Esophagus mucosa (tissue), 1 donor: ENCODE measurements around the gene MLPH. TPM values are rescaled to one million over a fixed set of nuclear protein-coding genes. Genes with fewer than 3 reads are reported as not detected.
A peak's percentile ranks its signal among the peaks of the same experiment; 100 is the strongest.

Source experiments
- ATAC-seq: fragments of 200-7000 bp; cut with Tn5 transposase; one replicate; pipeline ENCODE4 v1.9.1; 2020
- total RNA-seq: library from RNA; stranded (reverse); gene quantifications from one replicate; pipeline ENCODE4 v1.2.4, GENCODE V29; 2023
- donor health status: DM: yes; HTN: yes; CAD: no.

The MLPH gene
- total RNA-seq, 1 donor from 2014 or later: 5.3 TPM

DNA sequence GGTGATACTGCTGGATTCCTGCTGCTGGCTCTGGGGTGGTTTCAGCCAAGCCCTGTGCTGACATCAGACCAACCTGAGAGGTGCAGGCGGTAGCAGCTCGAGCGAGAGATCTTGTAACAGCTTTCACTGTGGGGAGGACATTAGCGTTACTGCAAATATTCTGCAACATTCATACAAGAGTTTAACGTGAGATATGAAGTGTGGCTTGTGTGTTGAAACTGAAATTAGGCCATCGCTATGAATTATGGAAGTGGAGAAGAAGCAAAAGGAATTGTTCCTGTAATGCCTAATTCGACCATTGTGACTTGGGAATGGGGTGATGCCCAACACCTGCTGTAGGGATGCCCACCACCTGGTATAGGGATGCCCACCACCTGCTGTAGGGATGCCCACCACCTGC is 6.5 kb upstream of the MLPH start:
- ATAC-seq: no peak

DNA sequence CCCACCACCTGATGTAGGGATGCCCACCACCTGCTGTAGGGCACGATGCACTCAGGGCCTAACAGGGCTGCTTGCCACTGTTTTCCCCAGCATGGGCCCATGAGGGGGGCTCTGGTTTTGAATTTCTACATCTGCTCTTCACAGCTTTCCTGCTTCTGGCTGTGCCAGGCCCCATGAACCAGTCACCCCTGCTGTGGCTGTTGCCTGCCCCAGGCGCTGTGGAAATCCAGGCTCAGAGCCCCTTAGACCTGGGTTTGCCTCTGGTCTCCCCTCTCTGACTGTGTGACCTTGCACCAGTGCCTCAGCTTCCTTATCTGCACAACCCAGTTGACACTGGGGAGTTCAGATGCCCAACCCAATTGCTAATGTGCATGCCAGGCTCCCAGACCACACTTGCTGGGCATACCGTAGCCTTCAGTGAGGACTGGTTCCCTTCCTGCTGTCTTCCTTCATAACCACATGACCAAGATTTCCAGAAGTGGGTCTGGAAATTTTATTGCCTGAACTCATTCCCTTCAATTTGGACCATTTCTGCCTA is 6.0 kb upstream of the MLPH start:
- ATAC-seq: no peak

DNA sequence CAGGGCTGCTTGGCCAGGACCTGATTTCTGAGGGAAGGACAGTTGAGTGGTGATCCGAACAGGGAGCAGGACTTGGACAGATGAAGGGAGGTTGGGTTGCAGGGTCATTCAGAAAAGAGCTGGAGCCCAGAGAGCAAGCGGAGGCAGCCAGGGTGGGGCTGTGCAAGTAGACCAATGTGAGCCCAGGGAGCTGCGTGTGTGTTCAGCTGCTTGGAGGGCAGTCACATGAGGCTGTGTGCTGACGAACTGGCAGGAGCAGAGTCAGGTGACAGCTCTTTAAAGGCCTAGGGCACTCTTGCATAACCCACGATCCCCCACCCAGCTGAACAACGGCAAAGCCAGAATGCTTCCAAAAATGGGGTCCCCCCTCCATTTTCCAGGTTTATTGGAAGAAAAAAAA is 4.6 kb upstream of the MLPH start:
- peak; percentile 54 for ATAC-seq

DNA sequence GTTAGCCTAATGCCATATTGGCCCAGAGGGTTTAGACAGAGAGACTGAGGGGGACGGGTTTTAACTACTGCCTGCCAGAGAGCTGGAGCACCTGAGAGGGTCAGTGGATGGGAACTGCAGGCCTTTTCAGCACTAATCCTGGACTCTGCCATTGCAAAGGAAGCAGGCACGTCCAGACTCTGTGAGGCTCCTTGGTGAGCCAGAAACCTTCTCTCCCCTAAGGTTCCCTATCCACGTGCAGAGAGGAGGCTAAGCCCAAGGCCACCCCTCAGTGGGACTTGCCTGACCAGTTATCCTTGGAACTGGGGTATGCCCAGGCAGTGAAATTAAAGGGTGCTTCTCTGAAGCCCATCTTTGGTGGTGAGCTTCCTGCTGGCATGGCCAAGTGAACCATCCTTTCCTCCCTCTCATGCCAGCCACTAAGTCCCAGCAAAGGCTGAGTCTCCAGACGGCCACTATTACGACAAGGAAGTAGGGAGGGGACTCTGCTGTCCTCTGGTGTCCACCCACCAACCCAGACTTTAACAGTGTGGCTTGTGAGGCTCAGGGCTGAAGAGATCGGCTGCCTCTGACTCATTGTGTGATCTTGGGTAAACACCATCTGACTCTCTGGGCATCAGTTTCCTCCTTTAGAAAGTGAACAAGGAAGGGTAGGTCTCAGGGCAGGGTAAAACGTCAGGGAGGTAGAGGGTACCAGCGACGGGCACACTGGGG is 3.9 kb upstream of the MLPH start:
- peak; percentile 70 for ATAC-seq

DNA sequence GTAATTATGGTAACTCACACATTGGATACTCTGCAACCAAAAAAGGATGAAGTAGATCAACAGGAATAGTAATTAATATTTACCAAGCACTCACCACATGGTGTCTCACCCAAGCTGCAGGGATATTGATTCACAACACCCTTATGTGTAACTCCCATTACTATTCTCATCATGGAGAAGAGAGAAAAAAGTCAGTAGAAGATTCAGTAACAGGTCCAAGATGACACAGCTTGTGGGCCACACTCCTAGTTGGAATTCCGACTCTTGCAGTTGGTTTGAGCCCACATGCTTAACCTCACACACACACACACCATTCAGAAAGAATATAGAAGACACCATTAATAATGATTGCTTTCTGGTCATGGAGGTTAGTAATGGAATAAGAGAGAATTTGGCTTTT is 1.7 kb upstream of the MLPH start:
- no peak for ATAC-seq

DNA sequence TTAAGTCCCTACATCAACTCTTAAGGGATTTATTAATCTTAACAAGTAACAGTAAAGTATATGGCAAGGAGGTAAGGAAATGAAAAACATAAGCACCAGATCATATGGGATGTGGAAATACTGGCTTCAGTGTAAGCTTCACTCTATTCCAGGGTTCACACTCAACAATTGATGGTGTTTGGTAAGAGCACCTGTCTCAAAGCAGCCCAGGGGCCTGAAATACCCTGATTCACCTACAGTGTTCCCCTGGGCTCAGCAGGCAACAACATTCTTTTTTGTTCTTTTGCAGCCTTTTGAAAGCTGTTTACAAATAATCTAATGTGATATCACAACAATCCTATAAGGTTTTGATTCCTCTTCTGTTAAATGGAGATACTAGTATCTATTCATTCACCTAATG is 1.2 kb upstream of the MLPH start:
- no peak for ATAC-seq

DNA sequence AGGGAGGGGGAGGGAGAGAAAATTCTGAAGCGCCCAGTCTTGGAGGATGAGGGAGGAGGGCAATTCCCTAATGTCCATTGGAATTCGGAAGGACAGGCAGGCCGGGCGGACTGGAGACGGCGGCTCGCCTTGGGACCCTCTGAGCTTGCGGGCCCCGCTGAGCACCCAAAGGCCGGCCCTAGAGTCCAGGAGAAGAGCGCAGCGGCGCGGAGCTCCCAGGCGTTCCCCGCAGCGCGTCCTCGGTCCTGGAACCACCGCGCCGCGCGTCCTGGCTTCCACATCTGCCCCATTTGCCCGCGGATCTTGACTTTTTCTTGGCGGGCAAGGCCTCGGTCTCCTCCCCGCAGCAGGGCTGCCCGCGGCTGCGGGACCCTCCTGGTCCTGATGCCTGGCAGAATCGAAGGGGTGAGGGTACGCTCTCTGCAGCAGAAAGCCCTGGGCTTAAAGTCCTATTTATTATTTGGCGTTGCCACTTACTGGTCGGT is 675 bp upstream of the MLPH start:
- no peak for ATAC-seq

DNA sequence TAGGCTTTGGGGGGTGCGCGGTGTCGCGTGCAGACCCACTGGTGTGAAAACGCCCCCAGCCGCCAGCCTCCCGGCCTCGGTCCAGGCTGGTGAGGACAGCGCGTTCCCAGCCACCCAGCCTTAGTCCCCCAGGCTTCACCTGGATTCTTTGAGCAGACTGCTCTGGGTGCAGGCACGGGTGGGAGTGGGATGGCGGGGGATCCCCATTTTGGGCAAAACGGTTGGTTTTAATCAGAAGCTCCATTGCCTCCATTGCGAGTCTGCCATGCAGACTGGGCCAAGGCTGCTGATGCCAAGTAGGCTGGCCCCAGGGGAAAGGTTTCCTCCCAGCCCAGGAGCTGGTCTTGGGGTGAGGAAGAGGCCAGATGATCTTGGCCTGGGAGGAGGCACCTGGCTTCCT is 445 bp downstream of the MLPH start:
- no peak for ATAC-seq

DNA sequence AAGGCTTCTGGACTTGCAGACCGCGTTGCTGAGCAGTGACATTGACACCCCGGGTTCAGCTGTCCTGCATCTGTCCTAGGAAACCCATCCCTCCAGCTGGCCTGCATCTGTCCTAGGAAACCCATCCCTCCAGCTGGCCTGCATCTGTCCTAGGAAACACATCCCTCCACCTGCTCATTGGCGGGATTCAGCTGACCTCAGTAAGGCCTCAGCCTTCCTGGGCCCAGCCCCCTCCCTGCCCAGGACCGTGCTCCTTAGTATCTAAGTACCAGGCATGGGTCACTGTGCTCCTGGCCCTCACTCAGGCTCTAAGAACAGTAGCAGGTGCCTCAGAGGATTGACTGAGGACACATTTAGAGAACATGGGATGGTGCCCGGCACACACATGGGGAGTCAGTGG is 1.2 kb downstream of the MLPH start:
- ATAC-seq: no peak

DNA sequence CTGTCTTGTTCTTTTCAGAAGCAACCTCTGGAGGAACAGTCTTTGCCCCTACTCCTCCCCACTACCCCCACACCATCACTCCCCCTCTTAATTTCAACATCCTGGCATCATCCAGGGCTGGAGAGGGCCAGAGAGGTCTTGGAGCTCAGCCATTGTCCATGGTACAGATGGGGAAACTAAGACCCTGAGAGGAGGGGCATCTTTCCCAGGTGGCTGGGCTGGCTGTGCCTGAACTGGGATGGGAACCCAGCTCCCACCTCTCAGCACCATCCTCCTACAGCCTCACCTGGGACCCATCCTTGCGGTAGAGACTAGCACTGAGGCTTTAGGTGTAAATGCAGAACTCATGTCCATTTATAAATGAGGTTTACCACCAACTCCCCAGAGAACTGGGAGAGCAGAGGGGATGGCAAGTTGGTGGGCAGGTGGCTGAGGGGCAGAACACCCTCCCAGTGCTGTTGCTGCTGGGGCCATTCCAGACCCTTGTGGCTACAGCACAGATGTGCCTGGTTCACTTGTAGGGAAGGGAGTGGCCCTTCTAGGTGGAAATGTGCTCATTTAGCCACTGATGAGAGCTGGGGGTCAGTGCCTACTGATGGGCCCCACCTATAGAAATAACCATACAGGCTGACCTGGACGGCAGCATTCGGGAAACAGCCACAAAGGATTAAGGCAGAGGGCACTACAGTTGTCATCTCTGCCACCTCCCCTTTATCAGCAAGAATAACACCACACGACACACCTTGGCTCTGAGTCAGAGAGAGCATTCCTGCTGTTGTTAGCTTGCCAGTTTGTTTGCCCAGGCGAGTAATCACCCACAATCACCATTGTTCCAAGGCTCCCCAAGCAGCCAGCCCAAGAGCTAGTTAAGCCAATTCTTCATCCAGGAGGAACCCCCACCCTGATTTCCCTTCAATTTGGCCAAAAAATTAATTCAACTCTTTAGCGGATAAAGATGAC is 2.1 kb downstream of the MLPH start:
- peak; percentile 89 for ATAC-seq

DNA sequence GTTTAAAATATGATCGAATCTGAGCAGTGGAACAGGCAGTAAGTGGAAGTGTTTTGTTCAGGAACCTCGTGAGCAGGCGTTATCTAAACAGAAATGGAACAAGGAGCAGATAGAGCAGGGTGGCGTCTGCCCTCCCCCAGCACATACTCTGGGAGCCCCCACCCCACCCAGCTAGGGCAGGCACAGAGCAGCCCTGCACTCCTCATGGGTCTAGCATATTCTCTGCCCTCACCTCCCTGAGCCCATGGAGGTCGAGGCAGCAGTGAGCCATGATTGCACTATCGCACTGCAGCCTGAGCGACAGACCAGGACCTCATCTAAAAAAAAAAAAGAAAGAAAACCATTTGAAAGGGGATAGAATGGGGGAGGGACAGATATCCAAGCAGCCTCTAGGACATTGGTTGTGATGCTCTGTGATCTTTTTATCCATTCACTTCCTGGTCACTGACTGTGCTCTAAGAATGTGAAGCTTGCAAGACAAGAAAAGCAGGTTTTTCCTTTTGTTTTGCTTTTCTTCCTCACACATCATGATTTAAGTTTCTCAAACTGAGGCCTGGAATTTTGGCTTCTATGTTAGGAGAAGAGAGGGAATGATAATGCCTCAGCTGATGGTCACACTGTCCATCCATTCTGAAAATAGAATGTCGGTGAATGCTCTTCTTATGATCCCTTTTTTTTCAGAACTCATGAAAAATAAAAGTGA is 3.1 kb downstream of the MLPH start:
- peak; percentile 80 for ATAC-seq

DNA sequence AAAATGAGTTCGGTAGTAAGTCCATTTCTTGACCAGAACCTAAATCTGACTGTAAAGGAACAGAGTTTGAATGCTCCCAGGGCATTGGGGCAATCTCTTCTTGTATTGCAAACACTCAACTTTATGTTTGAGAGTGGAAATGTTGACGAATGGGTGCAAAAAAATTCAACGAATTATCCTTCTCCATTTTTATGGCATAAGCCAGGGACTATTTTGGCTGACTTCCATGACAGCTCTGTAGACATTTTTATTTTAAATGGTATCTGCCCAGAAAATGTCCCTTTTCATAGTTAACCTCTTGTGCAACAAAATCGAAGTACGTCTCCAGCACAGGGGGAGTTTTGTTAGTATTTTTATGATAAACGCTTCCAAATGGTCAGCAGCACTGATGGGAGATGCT is 3.7 kb downstream of the MLPH start:
- no peak for ATAC-seq

DNA sequence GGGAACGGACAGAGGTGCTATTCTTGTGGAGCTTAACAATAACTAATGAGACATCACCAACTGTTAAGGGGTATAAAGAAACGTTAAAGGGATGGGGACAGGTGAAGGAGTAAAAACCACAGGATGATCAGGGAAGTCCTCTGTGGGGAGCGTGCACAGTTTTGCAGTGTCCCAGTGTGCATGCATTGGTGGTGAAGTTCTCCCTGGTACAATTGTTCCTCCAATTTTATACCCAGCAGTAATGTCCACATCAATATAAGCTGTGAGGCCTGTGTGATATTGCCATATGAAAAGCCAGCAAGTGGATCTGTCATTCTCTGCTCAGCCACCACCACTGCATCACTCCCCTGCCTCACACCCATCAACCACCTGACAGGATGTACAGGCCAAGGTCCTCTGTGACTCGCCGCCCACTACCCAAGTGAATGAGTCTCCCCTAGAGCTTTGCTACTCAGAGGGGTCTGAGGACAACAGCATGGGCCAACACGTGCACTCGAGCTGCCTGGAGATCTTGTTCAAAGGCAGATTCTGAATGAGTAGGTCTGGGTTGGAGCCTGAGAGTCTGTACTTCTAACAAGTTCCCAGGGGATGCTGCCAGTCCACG is 4.6 kb downstream of the MLPH start:
- ATAC-seq: no peak

DNA sequence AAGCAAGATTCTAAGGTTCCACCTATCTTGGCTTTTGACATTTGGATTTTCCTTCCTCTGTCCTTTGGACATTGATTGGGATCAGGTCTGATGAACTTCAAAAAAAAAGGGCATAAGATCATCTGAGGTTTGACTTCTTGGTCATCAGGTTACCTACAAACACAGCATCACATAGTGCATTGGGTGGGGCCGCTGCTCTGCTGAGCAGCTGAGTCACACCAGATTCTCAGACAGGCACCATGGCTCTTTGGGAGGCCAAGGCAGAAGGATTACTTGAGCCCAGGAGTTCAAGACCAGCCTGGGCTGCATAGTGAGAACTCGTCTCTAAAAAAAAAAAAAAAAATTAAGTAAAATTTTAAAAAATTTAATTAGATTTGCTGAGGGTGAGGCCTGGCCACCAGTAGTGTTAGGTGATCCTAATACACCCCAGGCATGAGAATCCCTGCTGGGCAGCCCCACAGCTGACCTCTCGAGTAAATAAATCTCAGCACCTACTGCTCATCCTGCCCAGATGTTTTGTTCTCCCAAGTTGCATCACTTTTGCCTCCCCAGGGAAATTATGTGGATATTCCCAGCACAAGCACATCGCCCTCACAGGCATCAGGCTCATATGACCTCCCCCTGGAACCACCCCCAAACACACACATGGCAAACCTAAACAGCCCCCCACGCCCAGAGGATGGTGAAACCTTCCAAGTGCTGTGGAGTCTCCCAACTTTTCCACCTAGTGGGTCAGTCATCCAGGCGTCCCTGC is 5.3 kb downstream of the MLPH start:
- no peak for ATAC-seq

DNA sequence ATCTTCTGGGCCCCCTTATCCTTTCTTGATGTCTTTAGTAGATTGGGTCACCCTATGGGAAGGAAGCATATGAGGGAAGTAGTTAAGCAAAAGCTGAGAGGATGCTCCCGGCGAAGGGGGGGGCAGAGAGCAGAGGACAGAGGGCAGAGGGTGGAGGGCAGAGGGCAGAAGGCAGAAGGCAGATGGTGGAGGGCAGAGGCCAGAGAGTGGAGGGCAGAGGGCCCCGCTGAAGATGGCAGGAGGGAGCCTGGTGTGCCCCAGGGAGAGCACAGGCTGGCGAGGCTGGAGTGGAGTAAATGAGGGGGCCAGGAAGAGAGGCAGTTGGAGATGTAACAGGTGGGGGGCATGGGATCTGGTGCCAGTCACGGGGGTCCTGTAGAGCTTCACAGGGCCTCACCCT is 7.0 kb downstream of the MLPH start:
- no peak for ATAC-seq

DNA sequence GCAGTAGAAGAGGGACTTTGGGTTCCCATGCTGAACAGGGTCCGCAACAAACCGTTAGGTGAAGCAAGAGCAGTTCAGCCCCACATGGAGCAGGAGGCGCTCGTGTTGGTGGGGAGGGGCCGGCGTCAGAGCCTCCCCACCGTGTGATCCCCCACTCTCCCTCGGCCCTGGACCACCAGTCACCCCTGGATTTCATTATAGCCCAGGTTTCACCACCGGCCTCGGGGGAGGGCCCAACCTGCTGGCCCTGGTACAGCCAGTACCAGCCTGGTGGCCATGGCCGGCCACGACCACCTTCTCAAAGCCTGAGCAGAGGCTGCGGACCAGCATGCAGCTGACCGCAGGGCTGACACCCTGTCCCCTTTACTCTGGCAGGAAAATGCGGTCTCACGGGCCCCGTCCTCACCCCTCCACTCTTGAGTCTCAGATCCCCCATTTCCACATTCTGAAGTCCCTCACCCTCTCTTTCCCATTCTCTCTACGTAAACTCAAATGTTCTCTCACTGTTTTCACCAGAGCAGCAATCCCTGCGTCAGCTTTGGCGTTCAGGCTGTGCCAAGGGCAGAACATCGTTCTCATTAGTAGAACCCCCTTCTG is 8.6 kb downstream of the MLPH start:
- ATAC-seq: no peak

DNA sequence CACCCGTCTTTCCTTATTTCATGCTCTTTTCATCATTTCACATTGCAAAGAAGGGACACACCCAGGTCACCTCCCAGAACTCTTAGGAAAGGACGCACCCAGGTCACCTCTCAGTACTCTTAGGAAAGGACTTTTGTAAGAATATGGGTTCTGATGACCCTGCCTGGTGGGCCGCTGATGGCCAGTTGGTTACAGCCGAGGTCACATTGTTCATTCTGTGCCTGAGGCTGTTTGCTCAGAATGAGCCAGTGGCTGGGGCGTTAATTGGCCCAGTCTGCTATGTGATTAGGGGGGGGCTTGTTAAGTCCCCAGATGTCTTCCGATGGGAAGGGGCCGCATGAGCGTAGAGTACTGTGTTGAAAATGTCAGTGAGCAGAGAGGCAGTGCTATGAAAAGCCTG is 9.4 kb downstream of the MLPH start:
- no peak for ATAC-seq

DNA sequence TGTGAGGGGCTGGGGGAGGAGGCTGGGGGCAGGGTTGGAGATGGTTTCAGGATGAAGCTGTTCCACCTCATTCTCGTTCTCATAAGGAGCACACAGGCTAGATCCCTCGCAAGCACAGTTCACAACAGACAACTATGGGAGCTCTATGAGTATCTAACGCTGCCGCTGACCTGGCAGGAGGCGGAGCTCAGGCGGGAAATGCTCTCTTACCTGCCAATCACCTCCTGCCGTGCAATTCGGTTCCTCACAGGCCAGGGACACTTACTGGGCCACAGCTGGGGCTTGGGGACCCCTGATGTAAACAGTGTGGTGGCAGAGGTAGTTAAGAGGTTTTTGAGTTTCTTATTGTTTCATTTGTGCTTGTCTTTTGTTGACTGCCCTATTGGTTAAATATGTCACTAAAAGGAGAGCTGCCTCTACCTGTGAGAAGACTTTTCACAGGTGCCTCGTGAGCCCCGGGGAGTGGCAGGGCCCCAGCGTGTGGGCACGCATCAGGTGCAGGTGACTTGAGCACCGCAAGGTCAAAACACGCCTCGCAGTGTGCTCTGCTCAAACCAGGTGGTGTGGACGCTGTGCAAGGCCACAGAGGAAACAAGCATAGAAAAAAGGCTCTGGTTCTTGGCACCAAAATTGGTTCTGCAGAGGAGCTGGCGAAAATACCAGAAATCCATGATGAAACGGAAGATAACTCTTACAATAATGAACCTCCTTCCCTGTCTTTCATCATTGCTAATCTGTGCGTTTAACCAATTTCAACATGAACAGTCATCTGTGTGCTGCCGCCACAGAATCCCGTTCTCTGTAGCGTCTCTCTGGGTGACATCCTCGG is 10.2 kb downstream of the MLPH start:
- ATAC-seq: no peak

DNA sequence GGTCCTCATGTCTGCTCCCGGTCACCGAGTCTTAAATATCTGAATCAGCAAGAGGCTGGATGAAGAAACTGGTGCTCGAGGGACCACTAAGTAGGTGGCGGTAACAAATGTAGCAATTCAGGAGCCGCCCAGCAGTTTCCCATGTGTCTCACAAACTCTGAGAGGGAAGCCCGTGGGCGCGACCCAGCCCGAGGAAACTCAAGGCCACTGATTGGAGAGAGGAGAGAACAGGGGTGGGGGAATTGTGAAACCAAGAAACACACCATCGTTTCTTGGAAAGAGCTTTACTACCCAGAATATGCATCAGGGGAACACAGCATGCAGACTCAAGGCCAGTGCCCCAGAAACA is 10.8 kb downstream of the MLPH start:
- ATAC-seq: no peak

DNA sequence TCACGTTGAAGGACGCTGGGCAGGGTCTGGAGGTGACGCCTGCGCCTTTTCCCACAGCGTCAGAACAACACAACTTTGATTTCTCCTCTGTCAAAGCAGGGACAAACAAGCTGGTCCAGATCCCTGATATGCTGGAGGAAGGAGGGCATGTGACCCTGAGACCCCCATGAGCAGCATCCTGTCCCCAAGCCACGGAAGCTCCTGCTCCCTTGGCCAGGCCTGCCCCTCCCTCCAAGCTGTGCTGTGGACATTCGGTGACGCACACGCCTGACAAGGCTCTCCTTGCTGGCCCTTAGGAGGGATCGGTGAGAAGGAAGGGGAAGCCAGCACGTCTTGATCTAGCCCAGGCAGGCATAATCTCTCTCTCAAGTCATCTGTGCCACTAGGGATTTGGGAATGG is 11.3 kb downstream of the MLPH start:
- no peak for ATAC-seq
